Measurements from ENCODE around the gene DYNC2LI1.

The DYNC2LI1 gene

GRCh38 chr2:43818761-43819160, 44.9 kb downstream of the DYNC2LI1 start:
- Histone ChIP-seq H3K9me3 (ENCODE audit: control insufficient read depth, insufficient read depth, low read depth, low read length) (no peaks in the 10 kb centered on the region), H3K36me3 (ENCODE audit: control insufficient read depth in 2 of 2, insufficient read depth in 1 of 2, low read length in 2 of 2) (no peaks in the 10 kb centered on the region), H3K4me1 (ENCODE audit: control insufficient read depth, insufficient read depth, low read length) (no peaks in the 10 kb centered on the region), H3K27ac (ENCODE audit: extremely low read depth, low read depth, low read length) (no peak overlapping the region), H3K4me3 (ENCODE audit: low read depth, low read length) (no peak overlapping the region)
- ChIA-PET POLR2A (no interaction called here), CTCF (interaction anchor here (0.7 kb wide), 1 partner anchor 887 kb away, joined by 4 read pairs; no protein-coding TSS in a partner anchor)
- TF ChIP-seq ZNF530 (tag by site-specific recombination; IDR thresholded peaks at IDR 0.05; ENCODE audit: low read depth) (no peak), ZNF621 (tag by site-specific recombination; IDR thresholded peaks at IDR 0.05) (no peak), PRDM2 (tag by site-specific recombination; IDR thresholded peaks at IDR 0.05; ENCODE audit: borderline replicate concordance) (no peak), ZNF692 (tag by site-specific recombination; IDR thresholded peaks at IDR 0.05) (no peak), ZBTB20 (tag by site-specific recombination; IDR thresholded peaks at IDR 0.05) (no peak), ZNF501 (tag by site-specific recombination; IDR thresholded peaks at IDR 0.05) (no peak), ZBTB11 (tag by site-specific recombination; conservative IDR thresholded peaks at IDR 0.05; ENCODE audit: low read depth) (no peak), ZNF404 (tag by site-specific recombination; IDR thresholded peaks at IDR 0.05) (no peak), ZNF529 (tag by site-specific recombination; IDR thresholded peaks at IDR 0.05; ENCODE audit: insufficient replicate concordance) (no peak), KLF17 (tag by site-specific recombination; IDR thresholded peaks at IDR 0.05) (no peak), ZNF280C (tag by site-specific recombination; IDR thresholded peaks at IDR 0.05) (no peak)

All from HEK293 (cell line).